WTC11 (cell line): ENCODE results near the gene STAMBP. TPM values are rescaled to one million over a fixed set of nuclear protein-coding genes. Genes with fewer than 3 reads are reported as not detected.

Experiments
- ATAC-seq: fragments of 200-7000 bp; cut with Tn5 transposase; 2 replicates; pipeline ENCODE4 v1.10.0; 2021; ENCODE audit warnings: mild to moderate bottlenecking, moderate library complexity
- CTCF ChIA-PET: fragments of 300-600 bp; sonication (Branson Sonifier 250); formaldehyde crosslinking; loops from one replicate; lab custom pipeline; 2021; ENCODE audit warnings: antibody characterized with exemption; lab: Charles Lee
- POLR2A ChIA-PET: fragments of 350-600 bp; sonication (Branson Sonifier 250); formaldehyde crosslinking; loops from one replicate; lab custom pipeline; 2021; ENCODE audit warnings: antibody characterized with exemption; lab: Charles Lee
- DNase-seq: peaks from one replicate; pipeline ENCODE4 v3.0.0; 2021; ENCODE audit warnings: low spot score
- H3K27ac Mint-ChIP-seq: 2 replicates; pipeline ENCODE4 v1.8.0; 2021; ENCODE audit warnings: mixed read lengths
- H3K27me3 Mint-ChIP-seq: 2 replicates; pipeline ENCODE4 v1.8.0; 2021; ENCODE audit warnings: low read depth, mild to moderate bottlenecking, moderate library complexity, mixed read lengths
- H3K36me3 Mint-ChIP-seq: 2 replicates; pipeline ENCODE4 v1.8.0; 2021; ENCODE audit warnings: mixed read lengths
- H3K4me1 Mint-ChIP-seq: 2 replicates; pipeline ENCODE4 v1.8.0; 2022; ENCODE audit warnings: mixed read lengths
- H3K4me3 Mint-ChIP-seq: 2 replicates; pipeline ENCODE4 v1.8.0; 2021; ENCODE audit warnings: mild to moderate bottlenecking, moderate library complexity, mixed read lengths
- H3K9me3 Mint-ChIP-seq: 2 replicates; pipeline ENCODE4 v1.8.0; 2021; ENCODE audit warnings: mixed read lengths
- ATF2 ChIP-seq: sonication (generic); formaldehyde crosslinking; IDR thresholded peaks from 2 replicates; pipeline ENCODE4 v1.8.1; 2022; ENCODE audit warnings: low read depth, missing genetic modification reagents, borderline replicate concordance
- CTCF ChIP-seq: fragments of 200-600 bp; IDR thresholded peaks from 2 replicates; pipeline ENCODE4 v1.8.0; 2022; ENCODE audit warnings: antibody characterized with exemption
- E2F4 ChIP-seq: sonication (generic); formaldehyde crosslinking; IDR thresholded peaks from 2 replicates; pipeline ENCODE4 v1.8.1; 2022; ENCODE audit warnings: low read depth, mild to moderate bottlenecking, moderate library complexity, missing genetic modification reagents, borderline replicate concordance
- ERG ChIP-seq: fragments of 250-450 bp; sonication (Bioruptor Pico); IDR thresholded peaks from 2 replicates; pipeline ENCODE4 v1.8.0; 2021; ENCODE audit warnings: mild to moderate bottlenecking
- ESRRA ChIP-seq: sonication (generic); formaldehyde crosslinking; IDR thresholded peaks from 2 replicates; pipeline ENCODE4 v1.8.1; 2022; ENCODE audit warnings: mild to moderate bottlenecking, missing genetic modification reagents, borderline replicate concordance
- ETV6 ChIP-seq: sonication (generic); formaldehyde crosslinking; IDR thresholded peaks from 2 replicates; pipeline ENCODE4 v1.8.1; 2022; ENCODE audit warnings: mild to moderate bottlenecking, missing genetic modification reagents
- GRHL2 ChIP-seq: fragments of 250-450 bp; sonication (Bioruptor Pico); IDR thresholded peaks from 2 replicates; pipeline ENCODE4 v1.8.0; 2022; ENCODE audit warnings: mild to moderate bottlenecking, moderate library complexity; ENCODE audit not compliant: insufficient replicate concordance, severe bottlenecking
- HMGXB4 ChIP-seq: sonication (generic); formaldehyde crosslinking; IDR thresholded peaks from 2 replicates; pipeline ENCODE4 v1.8.1; 2023; ENCODE audit warnings: mild to moderate bottlenecking, moderate library complexity, missing genetic modification reagents
- JUN ChIP-seq: sonication (generic); formaldehyde crosslinking; IDR thresholded peaks from 2 replicates; pipeline ENCODE4 v1.8.0; 2023; ENCODE audit warnings: mild to moderate bottlenecking, missing genetic modification reagents
- MYBL2 ChIP-seq: sonication (generic); formaldehyde crosslinking; IDR thresholded peaks from 2 replicates; pipeline ENCODE4 v1.8.1; 2023; ENCODE audit warnings: mild to moderate bottlenecking, moderate library complexity, missing genetic modification reagents
- NR3C1 ChIP-seq: sonication (generic); formaldehyde crosslinking; conservative IDR thresholded peaks from 2 replicates; pipeline ENCODE4 v1.8.1; 2023; ENCODE audit warnings: low read depth, mild to moderate bottlenecking, missing genetic modification reagents
- OVOL2 ChIP-seq: fragments of 250-450 bp; sonication (Bioruptor Pico); IDR thresholded peaks from 2 replicates; pipeline ENCODE4 v1.9.0; 2021; ENCODE audit warnings: mild to moderate bottlenecking, borderline replicate concordance
- RELA ChIP-seq: sonication (generic); formaldehyde crosslinking; IDR thresholded peaks from 2 replicates; pipeline ENCODE4 v1.8.1; 2022; ENCODE audit warnings: missing genetic modification reagents, mild to moderate bottlenecking, borderline replicate concordance
- RORB ChIP-seq: fragments of 250-450 bp; sonication (Bioruptor Pico); IDR thresholded peaks from 2 replicates; pipeline ENCODE4 v1.9.0; 2021; ENCODE audit warnings: mild to moderate bottlenecking
- SMAD3 ChIP-seq: sonication (generic); formaldehyde crosslinking; IDR thresholded peaks from 2 replicates; pipeline ENCODE4 v1.8.0; 2022; ENCODE audit warnings: missing genetic modification reagents, mild to moderate bottlenecking, borderline replicate concordance
- TEAD1 ChIP-seq: sonication (generic); formaldehyde crosslinking; IDR thresholded peaks from 2 replicates; pipeline ENCODE4 v1.8.0; 2022; ENCODE audit warnings: mild to moderate bottlenecking, missing genetic modification reagents
- USF1 ChIP-seq: sonication (generic); formaldehyde crosslinking; IDR thresholded peaks from 2 replicates; pipeline ENCODE4 v1.8.0; 2022; ENCODE audit warnings: mild to moderate bottlenecking, missing genetic modification reagents
- ZNF121 ChIP-seq: sonication (generic); formaldehyde crosslinking; IDR thresholded peaks from 2 replicates; pipeline ENCODE4 v1.8.0; 2023; ENCODE audit warnings: missing genetic modification reagents
- ZNF396 ChIP-seq: fragments of 250-450 bp; sonication (Bioruptor Pico); IDR thresholded peaks from 2 replicates; pipeline ENCODE4 v1.8.0; 2021; ENCODE audit warnings: mild to moderate bottlenecking, moderate library complexity, borderline replicate concordance
- ZSCAN18 ChIP-seq: fragments of 250-450 bp; sonication (Bioruptor Pico); IDR thresholded peaks from 2 replicates; pipeline ENCODE4 v2.1.2; 2022; ENCODE audit warnings: mild to moderate bottlenecking, moderate library complexity
- total RNA-seq: library from RNA; stranded (reverse); gene quantifications from 3 replicates; pipeline ENCODE4 v1.2.3, GENCODE V29; 2021
- TF ChIP-seq, protein P1 (sequence below): sonication (generic); formaldehyde crosslinking; conservative IDR thresholded peaks from 2 replicates; pipeline ENCODE4 v1.8.1; 2023; ENCODE audit warnings: mild to moderate bottlenecking, low read depth, missing genetic modification reagents, moderate library complexity
- TF ChIP-seq, protein P2 (sequence below): sonication (generic); formaldehyde crosslinking; IDR thresholded peaks from 2 replicates; pipeline ENCODE4 v1.8.1; 2023; ENCODE audit warnings: mild to moderate bottlenecking, missing genetic modification reagents, moderate library complexity

The STAMBP gene
- total RNA-seq, 1 experiment from 2014 or later: 40.9 TPM

DNA sequence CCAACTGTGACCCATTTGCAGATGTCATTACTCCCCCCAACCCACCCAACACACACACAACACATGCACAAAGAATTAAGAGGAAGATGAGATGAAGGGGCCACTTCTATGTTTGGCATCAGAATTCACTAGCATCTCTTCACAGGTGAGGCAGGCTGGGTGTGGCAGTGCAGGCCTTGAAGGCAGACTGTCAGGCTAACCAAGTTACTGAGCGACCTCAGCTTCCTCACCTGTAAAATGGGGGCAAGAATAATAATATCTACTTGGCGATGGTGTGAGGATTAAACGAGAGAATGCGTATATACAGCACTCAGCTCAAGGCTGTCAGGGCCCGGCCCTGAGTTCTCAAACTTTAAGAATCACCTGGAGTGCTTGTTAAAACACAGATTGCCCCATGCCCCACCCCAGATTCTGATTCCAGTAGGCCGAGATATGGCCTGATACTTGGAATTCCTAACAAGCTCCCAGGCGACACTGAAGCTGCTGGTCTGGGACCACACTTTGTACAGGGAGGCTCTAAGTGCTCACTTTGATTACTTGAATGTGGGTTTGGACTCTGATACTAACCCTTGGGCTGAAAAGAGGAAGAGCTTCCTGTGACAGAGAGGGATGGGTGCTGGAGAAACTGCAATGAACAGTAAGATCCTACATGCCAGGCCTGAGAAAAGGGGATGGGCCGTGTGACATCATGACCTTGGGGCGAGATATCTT lies 65.2 kb downstream of the STAMBP start:
- Mint-ChIP-seq H3K27ac (no peak overlapping the region), H3K27me3 (no peaks in the 10 kb centered on the region), H3K9me3 (no peaks in the 10 kb centered on the region), H3K4me1 (no peaks in the 10 kb centered on the region), H3K36me3 (no peaks in the 10 kb centered on the region), H3K4me3 (no peak overlapping the region)
- DNase-seq: no peak
- no peak for ATAC-seq
- ChIA-PET POLR2A (no interaction called here), CTCF (interaction anchor here (4.3 kb wide), 1 partner anchor 14 kb away, joined by 14 read pairs; no protein-coding TSS in a partner anchor)
- TF ChIP-seq RELA: no peak
- no peak for TF ChIP-seq E2F4 (CRISPR knock-in tag)
- TF ChIP-seq MYBL2 (CRISPR knock-in tag): no peak
- TF ChIP-seq, protein P1, sequence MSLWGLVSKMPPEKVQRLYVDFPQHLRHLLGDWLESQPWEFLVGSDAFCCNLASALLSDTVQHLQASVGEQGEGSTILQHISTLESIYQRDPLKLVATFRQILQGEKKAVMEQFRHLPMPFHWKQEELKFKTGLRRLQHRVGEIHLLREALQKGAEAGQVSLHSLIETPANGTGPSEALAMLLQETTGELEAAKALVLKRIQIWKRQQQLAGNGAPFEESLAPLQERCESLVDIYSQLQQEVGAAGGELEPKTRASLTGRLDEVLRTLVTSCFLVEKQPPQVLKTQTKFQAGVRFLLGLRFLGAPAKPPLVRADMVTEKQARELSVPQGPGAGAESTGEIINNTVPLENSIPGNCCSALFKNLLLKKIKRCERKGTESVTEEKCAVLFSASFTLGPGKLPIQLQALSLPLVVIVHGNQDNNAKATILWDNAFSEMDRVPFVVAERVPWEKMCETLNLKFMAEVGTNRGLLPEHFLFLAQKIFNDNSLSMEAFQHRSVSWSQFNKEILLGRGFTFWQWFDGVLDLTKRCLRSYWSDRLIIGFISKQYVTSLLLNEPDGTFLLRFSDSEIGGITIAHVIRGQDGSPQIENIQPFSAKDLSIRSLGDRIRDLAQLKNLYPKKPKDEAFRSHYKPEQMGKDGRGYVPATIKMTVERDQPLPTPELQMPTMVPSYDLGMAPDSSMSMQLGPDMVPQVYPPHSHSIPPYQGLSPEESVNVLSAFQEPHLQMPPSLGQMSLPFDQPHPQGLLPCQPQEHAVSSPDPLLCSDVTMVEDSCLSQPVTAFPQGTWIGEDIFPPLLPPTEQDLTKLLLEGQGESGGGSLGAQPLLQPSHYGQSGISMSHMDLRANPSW (CRISPR knock-in tag): no peak
- no peak for TF ChIP-seq GRHL2 (CRISPR knock-in tag)
- no peak for TF ChIP-seq RORB
- TF ChIP-seq ESRRA (CRISPR knock-in tag): no peak
- no peak for TF ChIP-seq ETV6
- TF ChIP-seq ZNF121 (CRISPR knock-in tag): no peak
- TF ChIP-seq, protein P2, sequence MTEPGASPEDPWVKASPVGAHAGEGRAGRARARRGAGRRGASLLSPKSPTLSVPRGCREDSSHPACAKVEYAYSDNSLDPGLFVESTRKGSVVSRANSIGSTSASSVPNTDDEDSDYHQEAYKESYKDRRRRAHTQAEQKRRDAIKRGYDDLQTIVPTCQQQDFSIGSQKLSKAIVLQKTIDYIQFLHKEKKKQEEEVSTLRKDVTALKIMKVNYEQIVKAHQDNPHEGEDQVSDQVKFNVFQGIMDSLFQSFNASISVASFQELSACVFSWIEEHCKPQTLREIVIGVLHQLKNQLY (CRISPR knock-in tag): no peak
- no peak for TF ChIP-seq CTCF

- H3K27ac Mint-ChIP-seq: no peak overlapping the region
- H3K4me1 Mint-ChIP-seq: no peaks in the 10 kb centered on the region
- ChIA-PET POLR2A (no interaction called here), CTCF (interaction anchor here (4.3 kb wide), 1 partner anchor 13 kb away, joined by 14 read pairs; no protein-coding TSS in a partner anchor)
- no peaks in the 10 kb centered on the region for H3K27me3 Mint-ChIP-seq
- H3K36me3 Mint-ChIP-seq: no peaks in the 10 kb centered on the region
- no peaks in the 10 kb centered on the region for H3K9me3 Mint-ChIP-seq
- ATAC-seq (no peak), DNase-seq (no peak)
- no peak overlapping the region for H3K4me3 Mint-ChIP-seq
- TF ChIP-seq ZNF396 (CRISPR knock-in tag) (no peak), TEAD1 (CRISPR knock-in tag) (no peak), ERG (CRISPR knock-in tag) (no peak), ATF2 (CRISPR knock-in tag) (no peak), OVOL2 (CRISPR knock-in tag) (no peak), HMGXB4 (CRISPR knock-in tag) (no peak), NR3C1 (no peak), USF1 (CRISPR knock-in tag) (no peak), SMAD3 (CRISPR knock-in tag) (no peak), ZSCAN18 (CRISPR knock-in tag) (no peak), JUN (no peak)
These were observed 65.7 kb downstream of the STAMBP start for GRCh38 chr2:73894475-73894850.
